SU-DHL-6 (cell line): ENCODE results near the gene PTRH1.

Experiments used
- CTCF ChIP-seq: fragments of 200-600 bp; sonication (generic); IDR thresholded peaks from one replicate; pipeline ENCODE4 v1.5.1; 2017; ENCODE audit warnings: antibody characterized with exemption, mild to moderate bottlenecking, low read length, moderate library complexity; ENCODE audit not compliant: insufficient read depth, poor library complexity, severe bottlenecking
- EZH2phosphoT487 ChIP-seq: fragments of 200-600 bp; sonication (generic), shearing (Covaris generic); conservative IDR thresholded peaks from 2 replicates; pipeline ENCODE4 v1.6.1; 2018; ENCODE audit warnings: mild to moderate bottlenecking, antibody characterized with exemption, low read length, moderate library complexity, mixed read lengths

GRCh38 chr9:127726871-127727270, 11.4 kb upstream of the PTRH1 start:
- no peak for TF ChIP-seq EZH2phosphoT487
- TF ChIP-seq CTCF, result no peak
